ENCODE results near the gene CDH4.
"Not testable (repeated sequence)": the region's sequence is repeated elsewhere in the genome, so short reads cannot be mapped to it uniquely, and the experiment has no call there.

Gene CDH4

DNA sequence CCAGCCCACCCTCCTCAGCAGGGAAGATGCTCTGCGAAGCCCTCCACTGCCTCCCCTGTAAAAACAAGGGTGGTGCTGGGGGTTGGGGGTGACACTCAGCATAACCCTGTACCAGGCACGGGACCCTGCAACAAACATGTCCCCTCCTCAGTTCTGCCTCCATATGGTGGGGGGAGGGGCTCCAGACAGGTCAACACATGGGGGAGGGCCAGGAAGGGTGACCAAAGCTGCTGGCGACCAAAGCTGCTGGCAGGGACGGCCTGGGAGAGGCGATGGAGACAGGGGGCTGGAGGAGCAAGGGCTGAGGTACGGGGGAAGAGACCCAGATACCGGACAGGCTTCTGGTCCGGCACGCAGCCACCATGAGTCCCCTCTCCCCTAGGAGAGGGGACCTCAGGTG is 690.5 kb downstream of the CDH4 start:
- no peak overlapping the region for H3K4me3 ChIP-seq (ENCODE audit: low read depth, low read length)
- no peak for TF ChIP-seq CTCF (IDR thresholded peaks at IDR 0.05; ENCODE audit: insufficient read depth, low read length, missing control alignments)
- ChIA-PET POLR2A (no interaction called here), CTCF (no interaction called here)
- DNase-seq (ENCODE audit: low read depth, low spot score), result no peak

- DNase-seq (ENCODE audit: low read depth, low spot score); POLR2A ChIA-PET; CTCF ChIA-PET; H3K4me3 ChIP-seq (ENCODE audit: low read depth, low read length): not testable (repeated sequence)
Observed at GRCh38 chr20:61944967-61945366, 692.9 kb downstream of the CDH4 start.

DNA sequence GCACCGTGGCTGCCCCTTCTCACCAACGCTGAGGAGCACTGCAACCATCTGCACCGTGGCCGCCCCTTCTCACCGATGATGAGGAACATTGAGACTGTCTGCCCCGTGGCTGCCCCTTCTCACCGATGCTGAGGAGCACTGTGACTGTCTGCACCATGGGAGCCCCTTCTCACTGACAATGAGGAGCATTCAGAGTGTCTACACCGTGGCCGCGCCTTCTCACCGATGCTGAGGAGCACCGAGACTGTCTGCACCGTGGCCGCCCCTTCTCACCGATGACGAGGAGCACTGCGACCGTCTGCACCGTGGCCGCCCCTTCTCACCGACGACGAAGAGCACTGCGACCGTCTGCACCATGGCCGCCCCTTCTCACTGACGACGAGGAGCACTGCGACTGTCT is 693.4 kb downstream of the CDH4 start:
- H3K4me3 ChIP-seq (ENCODE audit: low read depth, low read length); POLR2A ChIA-PET; CTCF ChIA-PET; DNase-seq (ENCODE audit: low read depth, low spot score): not testable (repeated sequence)

DNA sequence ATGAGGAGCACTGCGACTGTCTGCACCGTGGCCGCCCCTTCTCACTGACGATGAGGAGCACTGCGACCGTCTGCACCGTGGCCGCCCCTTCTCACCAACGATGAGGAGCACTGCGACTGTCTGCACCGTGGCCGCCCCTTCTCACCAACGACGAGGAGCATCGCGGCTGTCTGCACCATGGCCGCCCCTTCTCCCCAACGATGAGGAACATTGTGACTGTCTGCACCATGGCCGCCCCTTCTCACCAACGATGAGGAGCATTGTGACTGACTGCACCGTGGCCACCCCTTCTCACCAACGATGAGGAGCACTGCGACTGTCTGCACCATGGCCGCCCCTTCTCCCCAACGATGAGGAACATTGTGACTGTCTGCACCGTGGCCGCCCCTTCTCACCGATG is 696.0 kb downstream of the CDH4 start:
- CTCF ChIA-PET; H3K4me3 ChIP-seq (ENCODE audit: low read depth, low read length); POLR2A ChIA-PET; DNase-seq (ENCODE audit: low read depth, low spot score): not testable (repeated sequence)

DNA sequence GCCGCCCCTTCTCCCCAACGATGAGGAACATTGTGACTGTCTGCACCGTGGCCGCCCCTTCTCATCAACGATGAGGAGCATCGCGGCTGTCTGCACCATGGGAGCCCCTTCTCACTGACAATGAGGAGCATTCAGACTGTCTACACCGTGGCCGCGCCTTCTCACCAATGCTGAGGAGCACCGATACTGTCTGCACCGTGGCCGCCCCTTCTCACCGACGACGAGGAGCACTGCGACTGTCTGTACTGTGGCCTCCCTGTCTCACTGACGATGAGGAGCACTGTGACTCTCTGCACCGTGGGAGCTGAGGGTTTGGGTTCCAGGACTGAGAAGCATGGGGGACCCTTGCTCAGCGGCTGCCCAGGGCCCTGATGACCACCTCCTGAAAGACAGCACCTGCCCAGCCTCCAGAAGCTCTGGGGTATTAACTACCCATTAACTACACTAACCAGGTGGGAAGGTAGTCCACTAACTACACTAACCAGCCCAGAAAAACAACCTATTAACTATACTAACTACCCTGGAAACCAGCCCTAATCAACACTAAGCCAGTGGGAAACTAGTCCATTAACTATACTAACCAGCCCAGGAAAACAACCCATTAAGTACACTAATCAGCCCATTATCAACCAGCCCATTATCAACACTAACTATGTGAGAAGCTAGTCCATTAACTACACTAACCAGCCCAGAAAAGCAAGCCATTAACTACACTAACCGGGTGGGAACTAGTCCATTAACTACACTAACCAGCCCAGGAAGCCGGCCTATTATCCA is 696.7 kb downstream of the CDH4 start:
- DNase-seq (ENCODE audit: low read depth, low spot score), result no peak
- ChIA-PET POLR2A (no interaction called here), CTCF (no interaction called here)
- H3K4me3 ChIP-seq (ENCODE audit: low read depth, low read length), result no peak overlapping the region
- TF ChIP-seq CTCF (IDR thresholded peaks at IDR 0.05; ENCODE audit: insufficient read depth, low read length, missing control alignments), result no peak

GRCh38 chr20:61949363-61949713 is 697.3 kb downstream of the CDH4 start:
- POLR2A ChIA-PET, result no interaction called here
- TF ChIP-seq CTCF (IDR thresholded peaks at IDR 0.05; ENCODE audit: insufficient read depth, low read length, missing control alignments), result no peak
- CTCF ChIA-PET, result no interaction called here
- DNase-seq (ENCODE audit: low read depth, low spot score), result no peak
- H3K4me3 ChIP-seq (ENCODE audit: low read depth, low read length), result no peak overlapping the region

GRCh38 chr20:61949714-61950640 is 697.9 kb downstream of the CDH4 start:
- no peak for TF ChIP-seq CTCF (IDR thresholded peaks at IDR 0.05; ENCODE audit: insufficient read depth, low read length, missing control alignments)
- POLR2A ChIA-PET, result no interaction called here
- DNase-seq (ENCODE audit: low read depth, low spot score), result no peak
- CTCF ChIA-PET, result no interaction called here
- H3K4me3 ChIP-seq (ENCODE audit: low read depth, low read length), result no peak overlapping the region

DNA sequence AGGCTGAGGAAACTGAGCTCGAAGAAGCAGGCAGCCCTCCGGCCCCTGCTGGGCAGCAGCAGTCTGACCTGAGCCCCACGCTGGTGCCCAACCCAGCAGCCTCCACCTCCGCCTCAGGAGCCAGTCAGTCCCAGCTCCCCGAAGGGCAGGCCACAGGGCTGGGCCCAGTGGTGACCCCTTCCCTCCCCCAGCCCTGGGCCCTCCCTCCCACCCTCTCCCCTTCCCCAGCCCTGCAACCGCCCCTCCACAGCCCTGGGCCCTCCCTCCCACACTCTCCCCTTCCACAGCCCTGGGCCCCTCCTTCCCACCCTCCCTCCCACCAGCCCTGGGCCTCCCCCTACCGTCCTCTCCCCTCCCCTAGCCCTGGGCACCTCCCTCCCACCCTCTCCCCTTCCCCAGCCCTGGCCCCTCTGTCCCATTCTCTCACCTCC is 698.6 kb downstream of the CDH4 start:
- CTCF ChIA-PET, result no interaction called here
- POLR2A ChIA-PET, result no interaction called here
- DNase-seq (ENCODE audit: low read depth, low spot score), result no peak
- TF ChIP-seq CTCF (IDR thresholded peaks at IDR 0.05; ENCODE audit: insufficient read depth, low read length, missing control alignments), result no peak
- no peak overlapping the region for H3K4me3 ChIP-seq (ENCODE audit: low read depth, low read length)

Data from AG04449 (cell line).